Cardiac fibroblast (primary cell): ENCODE data around the gene ST6GALNAC4.

Source experiments
- DNase-seq, 2 donors: peaks; one replicate each; pipeline versions ENCODE4 v3.0.0 to v3.0.0-alpha.2; 2010; ENCODE audit warnings: low read depth in 2 of 2
- H3K4me3 ChIP-seq, 2 donors: replicated peaks in 1 of 2; 1 replicate in 1 of 2; 2 replicates in 1 of 2; pipeline ENCODE4 v1.5.1; 2011; ENCODE audit warnings: low read depth in 2 of 2, low read length in 2 of 2, mild to moderate bottlenecking in 2 of 2, moderate library complexity in 1 of 2
- TF ChIP-seq, protein P1 (sequence below): IDR thresholded peaks from one replicate; pipeline ENCODE4 v1.5.1; 2011; ENCODE audit warnings: low read depth, mild to moderate bottlenecking, low read length, inconsistent platforms

Gene ST6GALNAC4

DNA sequence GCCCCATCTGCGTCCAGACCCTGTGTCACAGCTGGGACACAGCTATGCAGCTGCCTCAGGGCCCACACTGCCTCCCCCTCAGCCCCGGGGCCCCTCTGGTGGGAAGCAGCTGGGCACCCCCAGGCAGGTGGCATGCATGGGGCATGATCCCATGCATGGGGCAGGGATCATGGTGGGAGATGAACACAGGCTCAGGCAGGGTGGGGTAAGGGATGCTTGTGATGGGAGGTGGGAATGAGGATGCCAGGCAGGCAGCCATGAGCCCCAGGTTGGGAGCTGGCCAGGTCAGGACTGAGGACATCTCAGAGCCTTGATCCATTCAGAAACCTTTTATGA, 44.3 kb upstream of the ST6GALNAC4 start:
- DNase-seq = no peak
- no peak overlapping the region for H3K4me3 ChIP-seq
- TF ChIP-seq, protein P1, sequence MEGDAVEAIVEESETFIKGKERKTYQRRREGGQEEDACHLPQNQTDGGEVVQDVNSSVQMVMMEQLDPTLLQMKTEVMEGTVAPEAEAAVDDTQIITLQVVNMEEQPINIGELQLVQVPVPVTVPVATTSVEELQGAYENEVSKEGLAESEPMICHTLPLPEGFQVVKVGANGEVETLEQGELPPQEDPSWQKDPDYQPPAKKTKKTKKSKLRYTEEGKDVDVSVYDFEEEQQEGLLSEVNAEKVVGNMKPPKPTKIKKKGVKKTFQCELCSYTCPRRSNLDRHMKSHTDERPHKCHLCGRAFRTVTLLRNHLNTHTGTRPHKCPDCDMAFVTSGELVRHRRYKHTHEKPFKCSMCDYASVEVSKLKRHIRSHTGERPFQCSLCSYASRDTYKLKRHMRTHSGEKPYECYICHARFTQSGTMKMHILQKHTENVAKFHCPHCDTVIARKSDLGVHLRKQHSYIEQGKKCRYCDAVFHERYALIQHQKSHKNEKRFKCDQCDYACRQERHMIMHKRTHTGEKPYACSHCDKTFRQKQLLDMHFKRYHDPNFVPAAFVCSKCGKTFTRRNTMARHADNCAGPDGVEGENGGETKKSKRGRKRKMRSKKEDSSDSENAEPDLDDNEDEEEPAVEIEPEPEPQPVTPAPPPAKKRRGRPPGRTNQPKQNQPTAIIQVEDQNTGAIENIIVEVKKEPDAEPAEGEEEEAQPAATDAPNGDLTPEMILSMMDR = no peak

DNA sequence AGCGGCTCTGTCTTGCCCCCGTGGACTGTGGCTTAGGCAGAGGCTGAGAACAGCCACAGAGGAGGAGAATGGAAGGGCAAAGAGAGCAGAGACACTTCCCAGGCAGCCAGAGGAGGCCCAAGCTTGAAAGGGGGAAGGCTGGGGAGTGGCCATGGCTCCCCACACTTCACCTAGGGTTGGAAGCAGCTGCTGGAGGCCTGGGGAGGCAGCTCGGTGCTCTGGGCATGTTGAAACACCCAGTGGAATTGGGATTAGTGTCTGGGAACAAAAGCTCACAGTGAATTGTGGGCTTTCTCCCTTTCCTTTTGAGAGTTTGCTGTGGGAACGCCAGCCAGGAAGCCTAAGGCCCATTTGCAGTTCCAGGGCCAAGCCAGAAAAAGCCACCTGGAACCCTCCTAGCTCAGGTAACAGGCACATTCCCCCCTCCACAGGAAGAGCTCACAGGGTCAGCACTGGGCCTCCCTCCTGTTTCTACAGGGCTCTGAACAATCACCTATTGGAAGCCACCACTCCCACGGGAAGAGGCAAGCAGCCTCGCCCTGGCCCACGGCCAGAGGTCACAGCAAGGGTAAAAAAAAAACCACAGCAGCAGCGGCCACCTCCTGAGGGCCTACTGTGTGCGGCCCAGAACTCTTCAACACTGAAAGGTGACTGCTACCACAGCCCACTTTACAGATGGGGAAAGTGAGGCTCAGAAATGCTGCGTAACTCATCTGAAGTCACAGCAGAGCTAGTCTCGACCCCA, 43.7 kb upstream of the ST6GALNAC4 start:
- no peak for DNase-seq
- no peak overlapping the region for H3K4me3 ChIP-seq
- TF ChIP-seq, protein P1 = no peak

DNA sequence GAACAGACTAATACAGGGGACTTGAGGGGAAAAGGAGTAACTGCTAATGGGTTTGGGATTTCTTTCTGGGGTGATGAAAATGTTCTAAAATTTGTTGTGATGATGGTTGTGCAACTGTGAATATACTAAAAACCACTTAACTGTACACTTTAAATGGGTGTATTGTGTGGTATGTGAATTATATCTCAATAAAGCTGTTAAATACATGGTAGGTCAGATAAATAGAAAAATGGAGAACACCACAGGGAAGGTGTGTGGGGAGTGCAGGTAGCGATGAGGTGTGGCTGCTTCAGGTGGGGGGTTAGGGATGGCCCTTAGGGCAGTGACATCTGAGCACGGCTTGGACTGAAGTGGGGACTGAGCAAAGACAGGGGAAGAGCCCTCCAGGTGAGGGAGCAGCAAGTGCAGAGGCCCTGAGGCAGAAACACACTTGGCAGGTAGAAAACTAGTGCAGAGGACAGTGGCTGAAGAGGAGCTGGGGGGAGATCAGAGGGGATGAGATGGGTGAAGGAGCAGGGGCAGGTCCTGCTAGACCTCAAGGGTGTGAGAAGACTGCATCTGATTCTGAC, 43.1 kb upstream of the ST6GALNAC4 start:
- TF ChIP-seq, protein P1 = no peak
- H3K4me3 ChIP-seq = no peak overlapping the region
- DNase-seq = no peak

DNA sequence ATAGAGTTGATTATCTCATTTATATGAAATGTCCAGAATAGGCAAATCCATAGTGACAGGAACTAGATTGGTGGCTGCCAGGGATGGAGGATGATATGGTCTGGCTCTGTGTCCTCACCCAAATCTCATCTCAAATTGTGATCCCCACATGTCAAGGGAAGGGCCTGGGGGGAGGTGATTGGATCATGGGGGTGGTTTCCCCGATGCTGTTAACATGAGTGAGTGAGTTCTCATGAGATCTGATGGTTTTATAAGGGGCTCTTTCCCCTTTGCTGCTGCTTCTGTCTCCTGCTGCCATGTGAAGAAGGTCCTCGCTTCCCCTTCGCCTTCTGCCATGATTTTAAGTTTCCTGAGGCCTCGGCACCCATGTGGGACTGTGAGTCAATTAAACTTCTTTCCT, 42.6 kb upstream of the ST6GALNAC4 start:
- no peak for DNase-seq
- TF ChIP-seq, protein P1 = no peak
- no peak overlapping the region for H3K4me3 ChIP-seq

DNA sequence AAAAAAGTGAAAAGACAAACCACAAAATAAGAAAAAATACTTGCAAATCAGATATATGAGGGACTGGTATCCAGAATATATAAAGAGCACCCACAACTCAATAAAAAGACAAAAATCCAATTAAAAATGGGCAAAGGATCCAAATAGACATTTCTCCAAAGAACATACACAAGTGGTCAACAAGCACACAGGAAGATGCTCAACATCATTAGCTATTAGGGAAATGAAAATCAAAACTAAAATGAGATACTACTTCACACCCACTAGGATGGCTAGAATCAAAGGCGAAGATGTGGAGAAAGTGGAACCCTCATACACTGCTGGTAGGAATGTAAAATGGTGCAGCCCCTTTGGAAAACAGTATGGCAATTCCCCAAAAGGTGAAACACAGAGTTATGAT, 41.9 kb upstream of the ST6GALNAC4 start:
- H3K4me3 ChIP-seq = no peak overlapping the region
- DNase-seq = no peak
- TF ChIP-seq, protein P1 = no peak

DNA sequence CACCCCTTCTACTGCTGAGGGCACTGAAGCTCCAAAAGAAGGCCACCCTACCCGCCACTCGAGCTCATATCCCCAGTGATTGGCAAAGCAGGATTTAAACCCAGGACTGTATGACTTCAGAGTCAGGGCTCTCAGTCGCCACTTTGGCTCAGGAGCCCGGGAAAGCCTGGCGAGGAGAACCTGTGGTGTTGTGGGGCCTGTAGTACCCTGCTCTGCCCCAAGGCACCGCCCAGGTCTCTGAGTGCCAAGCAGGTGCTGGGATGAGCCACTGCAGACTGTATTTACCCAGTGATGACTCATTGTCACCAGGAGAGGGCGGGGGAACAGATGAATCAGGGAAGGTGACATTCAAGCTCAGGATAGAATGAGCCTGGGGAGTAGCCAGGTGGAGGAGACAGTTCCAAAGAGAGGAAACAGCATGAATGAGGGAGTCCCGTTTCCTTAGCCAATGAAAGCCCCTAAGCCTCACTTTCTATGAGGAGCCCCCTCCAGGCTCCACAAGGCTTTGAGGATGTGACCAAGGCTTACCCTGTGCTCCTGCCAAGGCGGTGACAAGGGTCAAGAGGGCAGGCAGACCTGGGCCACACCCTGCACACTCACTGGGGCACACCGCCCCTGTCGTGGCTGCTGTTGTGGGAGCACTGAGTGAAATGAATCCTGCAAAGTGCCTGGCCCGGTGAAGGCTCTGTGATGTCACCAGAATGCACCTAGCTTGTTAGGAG, 38.6 kb upstream of the ST6GALNAC4 start:
- DNase-seq = peak in 1 of 2 donors; percentile 40

More for the DNA sequence above, 38.6 kb upstream of the ST6GALNAC4 start:
- TF ChIP-seq, protein P1 = no peak
- H3K4me3 ChIP-seq = no peak overlapping the region
